Measurements from ENCODE around the gene IFIT3. TPM values are rescaled to one million over a fixed set of nuclear protein-coding genes. Genes with fewer than 3 reads are reported as not detected.

IFIT3 gene
- total and polyA plus RNA-seq, 2 donors (not counting 1 experiment from before 2014, with no cell fraction given), result 1.5 to 4.2 TPM

DNA sequence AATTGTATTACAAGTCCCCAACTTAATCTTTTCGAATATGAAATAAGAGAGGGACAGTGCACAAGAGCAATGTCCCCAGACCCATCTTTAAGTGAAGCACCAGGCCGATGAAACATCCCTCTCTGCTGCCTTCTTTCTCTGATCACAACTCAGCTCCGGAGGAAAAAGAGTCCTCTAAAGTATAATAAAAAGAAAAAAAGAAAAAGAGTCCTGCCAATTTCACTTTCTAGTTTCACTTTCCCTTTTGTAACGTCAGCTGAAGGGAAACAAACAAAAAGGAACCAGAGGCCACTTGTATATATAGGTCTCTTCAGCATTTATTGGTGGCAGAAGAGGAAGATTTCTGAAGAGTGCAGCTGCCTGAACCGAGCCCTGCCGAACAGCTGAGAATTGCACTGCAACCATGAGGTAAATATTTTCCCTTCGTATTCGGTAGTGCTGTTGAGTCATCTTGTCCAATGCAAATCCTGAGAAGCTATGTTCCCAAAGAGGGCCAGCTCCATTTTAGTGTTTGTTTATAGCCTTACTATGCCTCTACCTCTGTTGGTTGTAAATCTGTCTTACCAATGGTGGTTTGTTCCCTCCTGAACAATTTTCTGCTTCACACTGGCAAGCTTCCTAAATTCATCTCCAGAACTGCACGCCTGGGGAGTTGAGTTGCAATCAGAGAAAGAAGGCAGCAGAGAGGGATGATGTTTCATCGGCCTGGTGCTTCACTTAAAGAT is 25.9 kb upstream of the IFIT3 start, which contains the start of gene IFIT2:
TSS of gene IFIT2 (plus strand) at position 326 of the 725 bp plus-strand sequence. CDS start at position 404, 78 bp downstream.
- peaks cover 54% of the 10 kb centered on the region for H3K4me1 Mint-ChIP-seq

More for the DNA sequence above, 25.9 kb upstream of the IFIT3 start, which contains the start of gene IFIT2:
- peaks cover 45% of the 10 kb centered on the region for H3K79me2 ChIP-seq (ENCODE audit: control insufficient read depth, insufficient read depth, low read length)
- H3K9me3 ChIP-seq (ENCODE audit: control extremely low read depth in 1 of 3, control insufficient read depth in 2 of 3, insufficient read depth in 1 of 3, low read length in 2 of 3), result peaks cover 2 to 8% (median 3%) of the 10 kb centered on the region in 3 donors
- Mint-ChIP-seq H3K4me3 (peak within 1 kb of the TSS; percentile 94), H3K27ac (peak within 1 kb of the TSS; percentile 97), H3K27me3 (no peaks in the 10 kb centered on the region), H3K9me3 (ENCODE audit: insufficient read depth) (no peaks in the 10 kb centered on the region)
- DNase-seq, result peak; percentile 87
- peaks cover 7% of the 10 kb centered on the region for H4K20me1 ChIP-seq (ENCODE audit: control insufficient read depth, insufficient read depth, low read length, poor library complexity, severe bottlenecking)
- H3K27me3 ChIP-seq (replicated peaks in 1 of 4; ENCODE audit: control extremely low read depth in 1 of 4, control insufficient read depth in 3 of 4, insufficient read depth in 4 of 4, low read length in 3 of 4), result no peaks in the 10 kb centered on the region
- POLR2A ChIA-PET, result interaction anchor here (0.6 to 1.4 kb wide), 4 partner anchors 9 to 112 kb away, joined by 3 to 7 read pairs (median 4); partner anchors contain the start of genes IFIT3 and IFIT5
- peak within 1 kb of the TSS; percentile 73 for H2AFZ ChIP-seq (ENCODE audit: insufficient read depth, low read depth, low read length, poor library complexity, severe bottlenecking)
- intact Hi-C loops (cut with micrococcal nuclease), result loop anchor here (1.0 to 5.0 kb wide), 7 partner anchors 25 to 1860 kb away; partner anchors contain the start of genes IFIT1, IFIT3, IFIT5 and KIF20B
- 4% methylated on average over 4 of the region's 10 CpGs for WGBS (ENCODE audit: insufficient coverage)
- H3K4me2 ChIP-seq (replicated peaks; ENCODE audit: low read depth, low read length, poor library complexity, severe bottlenecking), result peak within 1 kb of the TSS; percentile 71
- CTCF ChIA-PET, result interaction anchor here (1.0 to 5.0 kb wide), 10 partner anchors 8 to 113 kb away, joined by 3 to 34 read pairs (median 4); partner anchors contain the start of genes IFIT1 and IFIT5
- TF ChIP-seq EZH2 (IDR thresholded peaks at IDR 0.05; ENCODE audit: borderline replicate concordance, insufficient read depth, low read depth, low read length, poor library complexity, severe bottlenecking) (no peak), CTCF (IDR thresholded peaks at IDR 0.05) (no peak)
- peak within 1 kb of the TSS; percentile 57 to 92 (median 76) for H3K4me3 ChIP-seq (ENCODE audit: control extremely low read depth in 1 of 5, extremely low read depth in 1 of 5, insufficient read depth in 1 of 5, low read depth in 2 of 5, low read length in 4 of 5)
- H3K4me1 ChIP-seq (ENCODE audit: control insufficient read depth in 2 of 2, insufficient read depth in 2 of 2, low read length in 2 of 2), result peaks cover 37% of the 10 kb centered on the region in 2 donors
- peak within 1 kb of the TSS; percentile 93 to 94 for H3K27ac ChIP-seq (ENCODE audit: low read length in 2 of 2)
- peaks cover 0 to 14% of the 10 kb centered on the region in 2 experiments for H3K36me3 ChIP-seq (replicated peaks in 1 of 2; ENCODE audit: control extremely low read depth in 1 of 2, control insufficient read depth in 1 of 2, extremely low read depth in 1 of 2, insufficient read depth in 2 of 2, low read length in 1 of 2)
- peak within 1 kb of the TSS; percentile 69 for H3K9ac ChIP-seq (ENCODE audit: low read length)
- ATAC-seq (ENCODE audit: low read depth), result peak; percentile 95
